ENCODE results near the gene PACS1. TPM values are rescaled to one million over a fixed set of nuclear protein-coding genes. Genes with fewer than 3 reads are reported as not detected.

The PACS1 gene
- total RNA-seq, 1 donor from 2014 or later, result 138 TPM

DNA sequence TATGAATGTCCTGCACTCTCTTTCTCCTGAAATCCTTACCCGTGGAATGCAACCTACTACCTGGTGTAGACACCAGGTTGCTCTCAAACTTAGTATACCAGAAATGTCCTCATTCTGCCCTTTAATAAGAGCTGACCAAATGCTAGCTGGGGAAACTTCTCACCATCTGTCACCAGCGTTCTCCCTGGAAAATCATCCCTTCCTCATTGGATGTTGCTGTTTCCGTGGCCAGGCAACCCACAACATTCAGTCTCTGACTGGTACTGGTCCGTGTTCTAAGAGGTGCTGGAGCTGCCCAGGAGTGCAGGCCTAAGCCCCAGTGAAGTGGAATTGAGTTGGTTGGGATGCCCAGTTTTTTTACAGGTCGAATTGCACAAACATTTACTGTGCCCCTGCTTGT lies 157.6 kb downstream of the PACS1 start:
- H3K36me3 ChIP-seq, result peaks cover 41 to 63% of the 10 kb centered on the region in 2 donors
- no peak overlapping the region for H3K4me3 ChIP-seq
- H3K27me3 ChIP-seq, result no peaks in the 10 kb centered on the region
- H3K4me1 ChIP-seq, result no peaks in the 10 kb centered on the region
- DNase-seq (ENCODE audit: low spot score in 2 of 2), result no peak
- H3K27ac ChIP-seq, result no peak overlapping the region
- intact Hi-C loops (cut with DNase I), result no loop called here
- H3K9me3 ChIP-seq, result no peaks in the 10 kb centered on the region
- TF ChIP-seq, protein P1, sequence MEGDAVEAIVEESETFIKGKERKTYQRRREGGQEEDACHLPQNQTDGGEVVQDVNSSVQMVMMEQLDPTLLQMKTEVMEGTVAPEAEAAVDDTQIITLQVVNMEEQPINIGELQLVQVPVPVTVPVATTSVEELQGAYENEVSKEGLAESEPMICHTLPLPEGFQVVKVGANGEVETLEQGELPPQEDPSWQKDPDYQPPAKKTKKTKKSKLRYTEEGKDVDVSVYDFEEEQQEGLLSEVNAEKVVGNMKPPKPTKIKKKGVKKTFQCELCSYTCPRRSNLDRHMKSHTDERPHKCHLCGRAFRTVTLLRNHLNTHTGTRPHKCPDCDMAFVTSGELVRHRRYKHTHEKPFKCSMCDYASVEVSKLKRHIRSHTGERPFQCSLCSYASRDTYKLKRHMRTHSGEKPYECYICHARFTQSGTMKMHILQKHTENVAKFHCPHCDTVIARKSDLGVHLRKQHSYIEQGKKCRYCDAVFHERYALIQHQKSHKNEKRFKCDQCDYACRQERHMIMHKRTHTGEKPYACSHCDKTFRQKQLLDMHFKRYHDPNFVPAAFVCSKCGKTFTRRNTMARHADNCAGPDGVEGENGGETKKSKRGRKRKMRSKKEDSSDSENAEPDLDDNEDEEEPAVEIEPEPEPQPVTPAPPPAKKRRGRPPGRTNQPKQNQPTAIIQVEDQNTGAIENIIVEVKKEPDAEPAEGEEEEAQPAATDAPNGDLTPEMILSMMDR (IDR thresholded peaks at IDR 0.05), result no peak

DNA sequence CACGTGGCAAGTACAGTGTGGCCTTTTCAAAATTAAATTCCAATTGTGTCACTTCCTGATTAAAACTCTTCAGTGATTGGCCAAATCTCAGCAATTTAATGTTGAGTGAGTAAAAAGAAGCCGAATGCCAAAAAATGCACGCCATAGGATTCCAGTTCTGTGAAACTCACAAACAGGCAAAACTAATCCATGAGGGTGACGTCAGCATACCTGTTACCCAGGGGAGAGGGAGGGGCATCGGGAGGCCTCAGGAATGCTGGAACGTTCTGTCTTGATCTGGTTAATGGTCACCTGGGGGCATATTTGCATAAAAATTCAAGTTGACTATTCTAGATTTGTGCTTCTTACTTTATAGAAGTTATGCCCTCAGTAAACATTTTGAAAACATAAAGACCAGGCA lies 158.4 kb downstream of the PACS1 start:
- Histone ChIP-seq H3K36me3 (peaks cover 49 to 72% of the 10 kb centered on the region in 2 donors), H3K27ac (no peak overlapping the region), H3K9me3 (no peaks in the 10 kb centered on the region), H3K4me3 (no peak overlapping the region), H3K4me1 (no peaks in the 10 kb centered on the region), H3K27me3 (no peaks in the 10 kb centered on the region)
- no peak for DNase-seq (ENCODE audit: low spot score in 2 of 2)
- TF ChIP-seq, protein P1 (IDR thresholded peaks at IDR 0.05), result no peak
- intact Hi-C loops (cut with DNase I), result no loop called here

DNA sequence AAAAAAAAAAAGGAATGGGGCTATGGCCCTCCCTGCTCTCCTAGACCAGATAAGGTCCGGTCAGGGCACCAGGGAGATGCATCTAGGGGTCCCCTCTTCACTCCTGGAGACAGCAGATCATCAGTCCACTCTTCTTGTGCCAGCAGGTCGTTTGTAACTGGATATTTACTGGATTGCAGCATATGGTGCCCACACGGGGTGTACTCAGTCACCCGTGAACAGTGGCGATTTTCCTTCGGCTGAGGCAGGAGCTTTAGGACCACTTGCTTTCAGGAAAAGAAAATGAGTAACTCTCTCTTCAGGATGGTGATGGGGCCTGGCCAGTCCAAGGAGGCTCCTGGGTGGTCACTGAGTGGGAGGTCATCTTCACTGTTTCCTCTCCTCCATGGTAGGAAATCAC lies 160.1 kb downstream of the PACS1 start:
- intact Hi-C loops (cut with DNase I), result no loop called here

DNA sequence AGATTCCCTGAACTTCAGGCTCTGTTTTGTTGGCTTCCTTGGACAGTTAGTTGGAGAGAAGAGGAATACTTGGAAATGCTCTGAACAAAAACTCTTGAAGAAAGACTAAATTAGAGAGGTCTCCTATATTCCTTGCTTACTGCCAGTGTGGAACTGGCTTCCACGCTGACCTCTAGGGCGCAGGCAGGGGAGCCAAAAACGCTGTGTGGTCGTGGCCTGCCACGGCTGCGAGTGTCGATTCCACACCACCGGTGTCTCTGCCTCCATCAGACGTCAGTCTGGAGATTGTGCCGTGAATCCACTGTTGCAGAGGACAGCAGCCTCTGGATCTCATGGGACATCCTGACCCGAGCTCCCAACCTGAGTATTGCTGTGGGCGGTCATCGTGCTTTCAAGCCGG lies 160.9 kb downstream of the PACS1 start:
- DNase-seq (ENCODE audit: low spot score in 2 of 2), result no peak
- H3K27ac ChIP-seq, result no peak overlapping the region
- H3K4me1 ChIP-seq, result no peaks in the 10 kb centered on the region
- no peaks in the 10 kb centered on the region for H3K9me3 ChIP-seq
- peaks cover 72 to 79% of the 10 kb centered on the region in 2 donors for H3K36me3 ChIP-seq
- TF ChIP-seq, protein P1 (IDR thresholded peaks at IDR 0.05), result no peak
- intact Hi-C loops (cut with DNase I), result no loop called here
- H3K27me3 ChIP-seq, result no peaks in the 10 kb centered on the region
- no peak overlapping the region for H3K4me3 ChIP-seq

More for the DNA sequence above, 160.1 kb downstream of the PACS1 start:
- H3K4me3 ChIP-seq, result no peak overlapping the region
- DNase-seq (ENCODE audit: low spot score in 2 of 2), result no peak
- no peaks in the 10 kb centered on the region for H3K4me1 ChIP-seq
- H3K36me3 ChIP-seq, result peaks cover 64 to 72% of the 10 kb centered on the region in 2 donors
- H3K27ac ChIP-seq, result no peak overlapping the region
- TF ChIP-seq, protein P1 (IDR thresholded peaks at IDR 0.05), result no peak
- H3K9me3 ChIP-seq, result no peaks in the 10 kb centered on the region
- no peaks in the 10 kb centered on the region for H3K27me3 ChIP-seq

DNA sequence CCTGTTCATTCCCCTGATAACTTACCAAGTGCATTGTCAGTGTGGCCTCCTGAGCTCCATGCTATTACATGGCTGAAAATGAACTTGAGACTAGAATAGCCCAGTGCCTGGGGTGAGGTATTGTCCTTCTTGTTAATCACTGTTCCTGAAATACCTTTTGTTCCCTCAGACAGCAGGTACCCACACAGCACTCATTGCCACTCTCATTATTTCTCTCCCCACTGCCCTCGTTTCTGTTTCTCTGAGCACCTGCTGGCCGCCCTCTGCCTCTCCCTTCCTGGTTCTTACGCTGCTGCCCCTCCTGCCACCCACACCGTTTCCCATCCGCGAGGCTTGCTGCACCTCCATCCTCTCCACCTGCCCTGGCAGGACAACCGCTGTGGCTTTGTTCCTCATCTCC lies 161.5 kb downstream of the PACS1 start:
- Histone ChIP-seq H3K36me3 (peaks cover 78 to 85% of the 10 kb centered on the region in 2 donors), H3K9me3 (no peaks in the 10 kb centered on the region), H3K4me3 (no peak overlapping the region), H3K27ac (no peak overlapping the region), H3K27me3 (no peaks in the 10 kb centered on the region), H3K4me1 (no peaks in the 10 kb centered on the region)
- TF ChIP-seq, protein P1 (IDR thresholded peaks at IDR 0.05), result no peak
- no peak for DNase-seq (ENCODE audit: low spot score in 2 of 2)
- intact Hi-C loops (cut with DNase I), result no loop called here

DNA sequence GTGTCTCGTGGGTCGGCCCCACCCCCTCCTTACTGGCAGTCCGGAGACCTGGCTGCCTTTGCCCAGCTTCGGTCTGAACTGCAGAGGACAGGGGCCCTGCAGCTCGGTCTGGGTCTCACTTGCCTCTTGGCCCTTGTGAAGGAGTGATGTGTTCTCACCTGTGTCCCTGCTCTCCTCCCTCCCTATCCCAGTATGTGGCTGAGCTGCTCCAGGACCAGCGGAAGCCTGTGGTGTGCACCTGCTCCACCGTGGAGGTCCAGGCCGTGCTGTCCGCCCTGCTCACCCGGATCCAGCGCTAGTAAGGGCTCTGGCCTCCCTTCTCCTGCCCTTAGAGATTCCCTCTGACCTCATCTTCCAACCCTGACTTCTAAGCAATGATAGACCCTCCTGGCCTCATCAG lies 162.7 kb downstream of the PACS1 start:
- TF ChIP-seq, protein P1 (IDR thresholded peaks at IDR 0.05), result no peak
- Histone ChIP-seq H3K4me3 (no peak overlapping the region), H3K4me1 (no peaks in the 10 kb centered on the region), H3K27me3 (no peaks in the 10 kb centered on the region), H3K9me3 (no peaks in the 10 kb centered on the region), H3K36me3 (peaks cover 81 to 89% of the 10 kb centered on the region in 2 donors), H3K27ac (no peak overlapping the region)
- intact Hi-C loops (cut with DNase I), result no loop called here
- no peak for DNase-seq (ENCODE audit: low spot score in 2 of 2)
